UCSD-AML1 (cell line): Measurements from ENCODE around the gene URB2.
A peak's percentile ranks its signal among the peaks of the same experiment; 100 is the strongest.
"Not testable (repeated sequence)": the region's sequence is repeated elsewhere in the genome, so short reads cannot be mapped to it uniquely, and the experiment has no call there.

ENCODE experiments used
- DNase-seq: peaks from one replicate; lab custom pipeline; 2025; ENCODE audit not compliant: unreplicated experiment; lab: John Stamatoyannopoulos, UW

URB2 gene

GRCh38 chr1:229613938-229614337 is 12.1 kb upstream of the URB2 start:
- no peak for DNase-seq

- DNase-seq, result no peak
Observed at GRCh38 chr1:229614701-229615100, 11.3 kb upstream of the URB2 start.

GRCh38 chr1:229617351-229618100 is 8.5 kb upstream of the URB2 start:
- DNase-seq, result no peak

- no peak for DNase-seq
Observed at GRCh38 chr1:229619002-229619401, 7.0 kb upstream of the URB2 start.

GRCh38 chr1:229619614-229620013 is 6.4 kb upstream of the URB2 start:
- no peak for DNase-seq

GRCh38 chr1:229620876-229621275 is 5.2 kb upstream of the URB2 start:
- DNase-seq, result no peak

GRCh38 chr1:229621663-229622062 is 4.4 kb upstream of the URB2 start:
- DNase-seq, result no peak

GRCh38 chr1:229622641-229623120 is 3.4 kb upstream of the URB2 start:
- DNase-seq, result not testable (repeated sequence)

- no peak for DNase-seq
Observed at GRCh38 chr1:229623225-229623624, 2.8 kb upstream of the URB2 start.

GRCh38 chr1:229623838-229624237 is 2.2 kb upstream of the URB2 start:
- no peak for DNase-seq

- DNase-seq, result no peak
Observed at GRCh38 chr1:229624521-229625070, 1.5 kb upstream of the URB2 start.

- DNase-seq, result peak; percentile 54
Observed at GRCh38 chr1:229625071-229625914, 754 bp upstream of the URB2 start.

GRCh38 chr1:229627003-229627402 is 956 bp downstream of the URB2 start:
- no peak for DNase-seq

- no peak for DNase-seq
Observed at GRCh38 chr1:229629261-229629660, 3.2 kb downstream of the URB2 start.

GRCh38 chr1:229631148-229631547 is 5.1 kb downstream of the URB2 start:
- no peak for DNase-seq

- DNase-seq, result no peak
Observed at GRCh38 chr1:229631966-229632365, 5.9 kb downstream of the URB2 start.

- no peak for DNase-seq
Observed at GRCh38 chr1:229636042-229636441, 10.0 kb downstream of the URB2 start.

- no peak for DNase-seq
Observed at GRCh38 chr1:229637746-229638145, 11.7 kb downstream of the URB2 start.

GRCh38 chr1:229640455-229640854 is 14.4 kb downstream of the URB2 start:
- no peak for DNase-seq

GRCh38 chr1:229641306-229641705 is 15.3 kb downstream of the URB2 start:
- no peak for DNase-seq

- no peak for DNase-seq
Observed at GRCh38 chr1:229642376-229642775, 16.3 kb downstream of the URB2 start.

GRCh38 chr1:229642970-229643369 is 16.9 kb downstream of the URB2 start:
- DNase-seq, result no peak
